SU-DHL-6 (cell line): Measurements from ENCODE around the gene CLEC4A.

Source experiments
- H2AFZ ChIP-seq: fragments of 200-600 bp; sonication (generic); 2 replicates; pipeline ENCODE4 v1.6.1; 2014; ENCODE audit warnings: low read depth, mild to moderate bottlenecking, moderate library complexity, mixed read lengths, antibody characterized with exemption, low read length; ENCODE audit not compliant: severe bottlenecking
- H3F3A ChIP-seq: fragments of 200-600 bp; shearing (Covaris generic); 2 replicates; pipeline ENCODE4 v1.6.0; 2016; ENCODE audit warnings: antibody characterized with exemption, mild to moderate bottlenecking; ENCODE audit not compliant: insufficient read depth
- H3K27ac ChIP-seq: fragments of 200-600 bp; sonication (generic); 2 replicates; pipeline ENCODE4 v1.5.1; 2016; ENCODE audit warnings: low read depth, mild to moderate bottlenecking, low read length, moderate library complexity, mixed read lengths
- H3K27me3 ChIP-seq: fragments of 200-600 bp; sonication (generic), shearing (Covaris generic); 2 replicates; pipeline ENCODE4 v1.6.0; 2014; ENCODE audit warnings: mild to moderate bottlenecking, low read length
- H3K36me3 ChIP-seq: fragments of 200-600 bp; sonication (generic); 2 replicates; pipeline ENCODE4 v1.6.1; 2014; ENCODE audit warnings: mild to moderate bottlenecking, low read length, mixed read lengths
- H3K4me2 ChIP-seq: fragments of 300-600, 200-600 bp; shearing (Covaris generic), sonication (generic); 2 replicates; pipeline ENCODE4 v1.6.0; 2014; ENCODE audit warnings: low read length, low read depth, mild to moderate bottlenecking; ENCODE audit not compliant: poor library complexity, severe bottlenecking
- H3K4me3 ChIP-seq: fragments of 200-600 bp; sonication (generic); 2 replicates; pipeline ENCODE4 v1.5.1; 2014; ENCODE audit warnings: antibody characterized with exemption, low read length, mild to moderate bottlenecking, mixed read lengths; ENCODE audit not compliant: insufficient read depth, poor library complexity, severe bottlenecking
- H3K79me2 ChIP-seq: fragments of 200-600 bp; sonication (generic); 2 replicates; pipeline ENCODE4 v1.6.1; 2014; ENCODE audit warnings: mild to moderate bottlenecking, low read length, moderate library complexity; ENCODE audit not compliant: insufficient read depth
- H3K9ac ChIP-seq: fragments of 200-600 bp; sonication (generic); 2 replicates; pipeline ENCODE4 v1.7.0; 2014; ENCODE audit warnings: mild to moderate bottlenecking, low read length
- H3K9me2 ChIP-seq: fragments of 200-600 bp; sonication (generic); replicated peaks from 2 replicates; pipeline ENCODE4 v1.6.1; 2014; ENCODE audit warnings: low read length; ENCODE audit not compliant: insufficient read depth
- H3K9me3 ChIP-seq: fragments of 200-600 bp; sonication (generic); 2 replicates; pipeline ENCODE4 v1.6.1; 2014; ENCODE audit warnings: low read length, mixed read lengths; ENCODE audit not compliant: insufficient read depth
- H4K20me1 ChIP-seq: fragments of 200-600 bp; sonication (generic); 2 replicates; pipeline ENCODE4 v1.6.1; 2014; ENCODE audit warnings: low read depth, mild to moderate bottlenecking, antibody characterized with exemption, low read length, moderate library complexity, mixed read lengths
- CTCF ChIP-seq: fragments of 200-600 bp; sonication (generic); IDR thresholded peaks from one replicate; pipeline ENCODE4 v1.5.1; 2017; ENCODE audit warnings: antibody characterized with exemption, mild to moderate bottlenecking, low read length, moderate library complexity; ENCODE audit not compliant: insufficient read depth, poor library complexity, severe bottlenecking
- EZH2phosphoT487 ChIP-seq: fragments of 200-600 bp; sonication (generic), shearing (Covaris generic); conservative IDR thresholded peaks from 2 replicates; pipeline ENCODE4 v1.6.1; 2018; ENCODE audit warnings: mild to moderate bottlenecking, antibody characterized with exemption, low read length, moderate library complexity, mixed read lengths

The CLEC4A gene

DNA sequence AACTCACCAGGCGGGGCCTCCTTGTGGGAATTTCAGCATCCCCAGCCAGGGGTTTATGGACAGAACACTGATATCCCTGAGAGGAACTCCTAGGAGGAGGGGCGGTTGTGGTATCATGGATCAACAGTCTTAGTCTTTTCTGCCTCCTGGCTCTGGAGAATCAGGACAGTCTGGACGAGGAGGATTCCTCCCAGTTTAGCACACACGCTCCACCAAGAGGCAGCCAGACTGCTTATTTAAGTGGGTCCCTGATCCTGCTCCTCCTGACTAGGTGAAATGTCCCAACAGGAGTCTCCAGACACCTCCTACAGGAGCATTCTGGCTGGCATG is 23.0 kb downstream of the CLEC4A start:
- no peaks in the 10 kb centered on the region for H3K27me3 ChIP-seq
- no peak overlapping the region for H2AFZ ChIP-seq
- no peak overlapping the region for H3K9ac ChIP-seq
- no peaks in the 10 kb centered on the region for H3F3A ChIP-seq
- H3K4me3 ChIP-seq: no peak overlapping the region
- H3K4me2 ChIP-seq: no peak overlapping the region
- no peaks in the 10 kb centered on the region for H3K79me2 ChIP-seq
- no peak overlapping the region for H3K27ac ChIP-seq
- H3K9me2 ChIP-seq: no peaks in the 10 kb centered on the region
- no peaks in the 10 kb centered on the region for H4K20me1 ChIP-seq
- no peaks in the 10 kb centered on the region for H3K36me3 ChIP-seq
- no peak for TF ChIP-seq EZH2phosphoT487
- TF ChIP-seq CTCF: no peak
- H3K9me3 ChIP-seq: no peaks in the 10 kb centered on the region

DNA sequence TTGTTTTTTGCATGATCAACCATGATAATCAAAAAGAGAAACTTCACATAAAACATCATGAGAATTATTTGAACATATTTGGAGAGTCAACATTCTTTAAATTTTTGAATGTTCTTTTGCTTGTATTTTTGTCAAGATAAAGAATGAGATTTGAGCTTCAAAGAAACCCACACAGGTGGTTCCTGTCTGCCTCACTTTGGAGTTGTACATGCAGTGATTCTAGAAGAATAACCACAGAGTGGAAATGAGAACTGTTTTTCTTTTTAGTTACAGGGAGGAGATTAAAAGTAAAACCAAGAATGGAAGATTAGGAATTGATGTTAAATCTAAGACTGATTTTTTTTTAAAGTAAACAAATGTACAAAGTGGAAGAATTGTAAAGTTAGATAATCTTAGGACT is 31.1 kb downstream of the CLEC4A start:
- H3K79me2 ChIP-seq: no peaks in the 10 kb centered on the region
- no peaks in the 10 kb centered on the region for H3K36me3 ChIP-seq
- no peaks in the 10 kb centered on the region for H3F3A ChIP-seq
- no peaks in the 10 kb centered on the region for H4K20me1 ChIP-seq
- no peak overlapping the region for H3K4me2 ChIP-seq
- no peaks in the 10 kb centered on the region for H3K9me3 ChIP-seq
- H3K27ac ChIP-seq: no peak overlapping the region
- no peaks in the 10 kb centered on the region for H3K27me3 ChIP-seq
- TF ChIP-seq EZH2phosphoT487 (no peak), CTCF (no peak)
- no peak overlapping the region for H2AFZ ChIP-seq
- no peak overlapping the region for H3K4me3 ChIP-seq
- H3K9ac ChIP-seq: no peak overlapping the region
- no peaks in the 10 kb centered on the region for H3K9me2 ChIP-seq

DNA sequence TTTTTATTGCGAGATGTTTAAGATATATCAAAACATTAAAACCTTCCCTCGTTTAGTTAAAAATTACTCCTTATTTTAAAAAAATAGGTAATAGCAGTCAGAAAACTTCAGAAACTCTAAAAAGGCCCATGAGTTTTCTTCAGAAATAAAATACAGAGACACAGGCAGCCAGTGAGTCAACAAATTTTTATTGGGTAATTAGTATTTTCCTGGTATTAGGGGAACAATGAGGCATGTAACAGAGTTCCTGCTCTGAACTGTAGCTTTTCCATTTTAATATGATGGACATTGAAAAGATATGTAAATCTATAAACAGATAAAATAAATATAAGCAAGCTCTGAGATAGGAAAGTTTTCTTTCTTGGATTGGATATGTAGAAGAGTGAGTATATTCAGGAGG is 33.0 kb downstream of the CLEC4A start:
- no peak overlapping the region for H2AFZ ChIP-seq

More for the DNA sequence above, 33.0 kb downstream of the CLEC4A start:
- H4K20me1 ChIP-seq: no peaks in the 10 kb centered on the region
- H3K36me3 ChIP-seq: no peaks in the 10 kb centered on the region
- no peaks in the 10 kb centered on the region for H3K9me3 ChIP-seq
- H3K27me3 ChIP-seq: no peaks in the 10 kb centered on the region
- no peak overlapping the region for H3K4me3 ChIP-seq
- H3K9me2 ChIP-seq: no peaks in the 10 kb centered on the region
- no peak overlapping the region for H3K27ac ChIP-seq
- TF ChIP-seq CTCF (no peak), EZH2phosphoT487 (no peak)
- no peaks in the 10 kb centered on the region for H3F3A ChIP-seq
- no peak overlapping the region for H3K9ac ChIP-seq
- H3K4me2 ChIP-seq: no peak overlapping the region
- no peaks in the 10 kb centered on the region for H3K79me2 ChIP-seq
